H1 (cell line): ENCODE data around the gene CCR8. TPM values are rescaled to one million over a fixed set of nuclear protein-coding genes. Genes with fewer than 3 reads are reported as not detected.

Experiments used
- SUZ12 ChIP-seq: fragments of 200-600 bp; sonication (generic); IDR thresholded peaks from 2 replicates; pipeline ENCODE4 v1.6.1; 2012; ENCODE audit warnings: mild to moderate bottlenecking, inconsistent platforms, low read length, moderate library complexity, mixed read lengths
- polyA plus RNA-seq, 7 experiments: library from polyadenylated mRNA; depleted of rRNA in 3 of 7; stranded (reverse) in 5 of 7; unstranded in 2 of 7; fragments of >200 nt in 5 of 7; fragments of 200-250 nt in 2 of 7; gene quantifications; 1 replicate in 5 of 7; 2 replicates in 1 of 7; 4 replicates in 1 of 7; pipeline versions ENCODE4 v1.2.1 to v1.2.3, GENCODE V29; 2011 to 2013; ENCODE audit warnings: missing spikeins in 2 of 7, mixed read lengths in 2 of 7
- total RNA-seq: library from RNA; stranded (reverse); fragmentation: NEBNext Ultra II Directional; extraction: Animal tissue kit (Norgen Biotek cat#: 25700); gene quantifications from 2 replicates; pipeline ENCODE4 v1.2.1, GENCODE V29; 2021

The CCR8 gene
- total and polyA plus RNA-seq, 2 of the 8 experiments (the other 6 are each of a cell fraction or from before 2014, with no cell fraction given), result 0.35 TPM; not detected in 1

DNA sequence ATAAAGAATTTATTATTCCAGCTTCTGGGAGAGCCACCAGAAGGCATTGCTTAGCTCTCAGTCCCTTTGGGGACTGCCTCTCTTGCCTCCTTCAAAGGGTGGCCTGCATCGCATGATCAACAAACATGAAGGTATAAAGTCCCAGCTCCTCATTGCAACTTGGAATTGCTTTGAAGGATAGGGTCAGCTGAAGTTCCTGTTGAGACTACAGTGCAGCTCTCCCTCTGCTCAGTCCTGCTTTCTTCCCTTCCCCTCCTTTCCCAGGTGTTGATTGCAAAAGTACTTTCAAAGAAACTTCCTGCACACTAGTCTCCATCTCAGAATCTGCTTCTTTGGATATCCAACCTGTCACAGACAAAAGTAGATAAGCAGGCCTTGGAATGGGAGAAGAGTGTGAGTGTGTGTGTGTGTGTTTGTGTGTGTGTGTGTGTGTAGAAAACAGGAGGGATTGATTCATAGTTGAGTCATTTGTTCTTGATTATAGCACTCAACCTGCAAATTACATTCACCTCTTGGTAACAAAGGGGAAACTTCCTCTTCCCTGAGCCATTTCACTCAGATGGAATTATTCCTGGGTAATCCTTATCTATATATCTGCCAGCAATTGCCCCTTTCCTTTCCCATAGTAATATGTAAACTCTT, 13.7 kb downstream of the CCR8 start (continued):
- TF ChIP-seq SUZ12, result no peak
